ENCODE data around the gene PGC. TPM values are rescaled to one million over a fixed set of nuclear protein-coding genes. Genes with fewer than 3 reads are reported as not detected.

Gene PGC
- total and polyA plus RNA-seq, 7 donors: 0.07 to 12.6 (median 9.2) TPM; not detected in 4

DNA sequence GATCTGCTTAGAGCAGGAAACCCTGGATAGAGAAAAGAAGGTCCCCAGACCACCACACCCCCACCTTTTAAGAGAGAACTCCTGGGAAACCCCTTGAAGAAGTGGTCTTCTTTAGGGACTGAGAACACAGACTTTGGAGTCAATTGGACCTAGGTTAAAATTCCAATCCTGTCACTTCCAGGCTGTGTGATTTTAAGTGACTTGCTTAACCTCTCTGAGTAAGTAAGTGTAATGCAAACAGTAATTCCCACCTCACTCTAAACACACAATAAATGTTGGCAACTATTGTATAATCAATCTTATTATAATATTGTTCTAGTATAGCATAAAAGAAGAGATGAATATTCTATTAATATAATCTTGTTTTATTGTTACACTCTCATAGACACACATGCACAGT, 15.0 kb downstream of the PGC start:
- intact Hi-C loops (cut with DNase I): no loop called here
- Histone ChIP-seq H3K27ac (no peak overlapping the region), H3K36me3 (peaks cover 0 to 6% (median 0%) of the 10 kb centered on the region in 4 donors), H3K4me3 (no peak overlapping the region), H3K4me1 (peaks cover 0 to 67% (median 53%) of the 10 kb centered on the region in 4 donors), H3K27me3 (no peaks in the 10 kb centered on the region), H3K9me3 (no peaks in the 10 kb centered on the region)
- DNase-seq: no peak
- TF ChIP-seq POLR2AphosphoS5 (IDR thresholded peaks at IDR 0.05) (no peak), EP300 (IDR thresholded peaks at IDR 0.05) (no peak), POLR2A (IDR thresholded peaks at IDR 0.05) (no peak)
- TF ChIP-seq, protein P1, sequence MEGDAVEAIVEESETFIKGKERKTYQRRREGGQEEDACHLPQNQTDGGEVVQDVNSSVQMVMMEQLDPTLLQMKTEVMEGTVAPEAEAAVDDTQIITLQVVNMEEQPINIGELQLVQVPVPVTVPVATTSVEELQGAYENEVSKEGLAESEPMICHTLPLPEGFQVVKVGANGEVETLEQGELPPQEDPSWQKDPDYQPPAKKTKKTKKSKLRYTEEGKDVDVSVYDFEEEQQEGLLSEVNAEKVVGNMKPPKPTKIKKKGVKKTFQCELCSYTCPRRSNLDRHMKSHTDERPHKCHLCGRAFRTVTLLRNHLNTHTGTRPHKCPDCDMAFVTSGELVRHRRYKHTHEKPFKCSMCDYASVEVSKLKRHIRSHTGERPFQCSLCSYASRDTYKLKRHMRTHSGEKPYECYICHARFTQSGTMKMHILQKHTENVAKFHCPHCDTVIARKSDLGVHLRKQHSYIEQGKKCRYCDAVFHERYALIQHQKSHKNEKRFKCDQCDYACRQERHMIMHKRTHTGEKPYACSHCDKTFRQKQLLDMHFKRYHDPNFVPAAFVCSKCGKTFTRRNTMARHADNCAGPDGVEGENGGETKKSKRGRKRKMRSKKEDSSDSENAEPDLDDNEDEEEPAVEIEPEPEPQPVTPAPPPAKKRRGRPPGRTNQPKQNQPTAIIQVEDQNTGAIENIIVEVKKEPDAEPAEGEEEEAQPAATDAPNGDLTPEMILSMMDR (IDR thresholded peaks at IDR 0.05): no peak

DNA sequence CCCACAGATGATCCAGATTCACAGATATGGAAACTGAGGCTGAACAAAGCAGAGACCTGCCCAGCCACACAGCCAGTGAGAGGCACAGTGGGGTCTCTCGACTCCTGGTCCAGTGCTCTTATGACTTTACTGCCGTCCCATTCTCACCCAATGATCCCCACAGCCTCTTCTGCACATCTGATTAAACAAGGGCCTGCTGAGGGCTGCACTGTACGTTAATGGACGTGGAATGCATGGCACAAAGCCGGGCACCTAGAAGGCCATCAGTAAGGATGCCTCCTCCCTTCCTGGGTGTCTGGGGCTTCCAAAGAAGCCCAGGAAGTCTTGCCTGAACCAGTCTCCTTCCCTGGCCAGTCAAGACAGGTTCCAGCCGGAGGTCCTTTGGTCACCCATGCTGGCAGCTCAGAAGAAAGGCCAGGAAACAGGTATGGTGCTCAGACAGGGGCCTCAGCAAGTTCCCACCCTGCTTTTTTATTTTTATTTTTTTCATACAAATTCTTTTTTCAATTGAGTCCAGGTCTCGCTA, 15.6 kb downstream of the PGC start:
- intact Hi-C loops (cut with DNase I): no loop called here
- peaks cover 0 to 67% (median 53%) of the 10 kb centered on the region in 4 donors for H3K4me1 ChIP-seq
- H3K27ac ChIP-seq: no peak overlapping the region
- H3K27me3 ChIP-seq: no peaks in the 10 kb centered on the region
- H3K36me3 ChIP-seq: peaks cover 0 to 6% (median 0%) of the 10 kb centered on the region in 4 donors
- no peak for DNase-seq
- H3K4me3 ChIP-seq: no peak overlapping the region
- H3K9me3 ChIP-seq: no peaks in the 10 kb centered on the region
- no peak for TF ChIP-seq POLR2A (IDR thresholded peaks at IDR 0.05)
- no peak for TF ChIP-seq EP300 (IDR thresholded peaks at IDR 0.05)
- no peak for TF ChIP-seq POLR2AphosphoS5 (IDR thresholded peaks at IDR 0.05)
- TF ChIP-seq, protein P1 (IDR thresholded peaks at IDR 0.05): no peak
- 88 to 91% methylated on average over 7 of the region's 7 CpGs for WGBS, 2 donors

DNA sequence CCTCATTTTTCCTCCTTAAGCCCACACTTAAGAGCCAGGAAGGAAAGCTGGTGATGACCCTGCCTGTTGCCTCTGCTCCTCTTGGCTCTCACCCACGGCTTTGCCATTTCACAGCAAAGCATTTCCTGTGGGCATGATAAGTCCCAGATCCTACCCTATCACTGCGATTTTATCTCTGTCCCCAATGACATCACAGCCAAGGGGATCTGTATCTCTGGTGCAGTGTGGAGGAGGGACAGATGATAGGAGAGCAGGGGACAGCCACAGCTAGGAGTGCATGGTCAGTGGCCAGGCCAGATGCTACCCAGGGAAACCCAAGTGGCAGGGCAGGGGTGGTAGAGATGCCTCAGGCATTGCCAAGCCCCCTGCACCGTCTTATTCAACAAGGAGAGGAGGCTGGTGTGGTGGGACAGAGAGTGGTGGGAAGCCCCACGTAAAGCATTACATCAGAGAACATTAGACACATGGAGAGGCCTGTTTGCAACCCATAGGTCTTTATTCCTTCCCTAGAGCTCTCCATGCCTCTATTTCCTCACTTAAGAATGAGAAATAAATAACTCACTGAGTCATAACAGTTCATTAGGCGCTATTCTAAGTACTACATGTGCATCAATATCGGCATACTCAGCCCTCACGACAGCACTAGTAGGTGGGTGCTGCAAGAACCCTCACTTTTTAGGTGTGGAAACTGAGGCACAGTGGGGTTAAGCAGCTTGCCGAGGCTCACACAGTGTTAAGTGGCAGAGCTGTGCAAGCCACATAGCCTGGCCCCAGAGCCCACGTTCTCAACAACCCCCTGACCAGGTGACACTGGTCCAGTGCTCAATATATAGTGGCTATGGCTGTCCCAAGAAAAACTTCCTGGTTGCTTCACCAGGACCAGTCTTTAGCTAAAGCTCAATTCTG, 16.4 kb downstream of the PGC start:
- intact Hi-C loops (cut with DNase I): no loop called here
- Histone ChIP-seq H3K27me3 (no peaks in the 10 kb centered on the region), H3K4me3 (no peak overlapping the region), H3K9me3 (no peaks in the 10 kb centered on the region), H3K36me3 (peaks cover 0 to 6% (median 0%) of the 10 kb centered on the region in 4 donors), H3K4me1 (peaks cover 0 to 63% (median 48%) of the 10 kb centered on the region in 4 donors), H3K27ac (no peak overlapping the region)
- no peak for DNase-seq
- TF ChIP-seq POLR2AphosphoS5 (IDR thresholded peaks at IDR 0.05): no peak
- TF ChIP-seq, protein P1 (IDR thresholded peaks at IDR 0.05): no peak
- TF ChIP-seq EP300 (IDR thresholded peaks at IDR 0.05): no peak
- TF ChIP-seq POLR2A (IDR thresholded peaks at IDR 0.05): no peak
- WGBS, 2 donors: 77 to 84% methylated on average over 9 of the region's 9 CpGs

DNA sequence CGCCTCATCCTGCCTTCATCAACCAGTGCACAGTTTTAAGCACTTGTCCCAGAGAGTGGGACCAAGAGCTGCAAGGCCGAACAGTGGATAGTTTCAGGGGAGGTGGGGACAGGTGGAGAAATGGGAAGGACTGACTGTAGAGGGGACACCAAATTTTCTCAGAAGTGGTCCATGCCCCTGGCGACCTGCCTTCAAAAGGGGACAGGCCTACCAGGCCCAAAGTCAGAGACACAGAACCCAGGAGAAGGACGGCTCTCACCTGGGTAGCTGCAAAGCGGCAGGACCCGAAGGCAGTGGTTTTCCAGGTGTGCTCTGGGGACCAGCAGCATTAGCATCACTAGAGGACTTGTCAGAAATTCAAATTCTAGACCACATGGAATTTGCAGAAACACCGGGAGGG, 17.6 kb downstream of the PGC start:
- no peak for DNase-seq
- H3K9me3 ChIP-seq: no peaks in the 10 kb centered on the region
- peaks cover 0 to 69% (median 53%) of the 10 kb centered on the region in 4 donors for H3K4me1 ChIP-seq
- no peak overlapping the region for H3K4me3 ChIP-seq
- intact Hi-C loops (cut with DNase I): no loop called here
- no peak overlapping the region for H3K27ac ChIP-seq
- no peaks in the 10 kb centered on the region for H3K27me3 ChIP-seq
- peaks cover 0 to 6% (median 0%) of the 10 kb centered on the region in 4 donors for H3K36me3 ChIP-seq
- TF ChIP-seq, protein P1 (IDR thresholded peaks at IDR 0.05): no peak
- TF ChIP-seq POLR2A (IDR thresholded peaks at IDR 0.05) (no peak), POLR2AphosphoS5 (IDR thresholded peaks at IDR 0.05) (no peak), EP300 (IDR thresholded peaks at IDR 0.05) (no peak)
- WGBS, 2 donors: 87 to 95% methylated on average over 7 of the region's 7 CpGs

Data from sigmoid colon (tissue), 7 donors.